ENCODE data around the gene CD48.

DNA sequence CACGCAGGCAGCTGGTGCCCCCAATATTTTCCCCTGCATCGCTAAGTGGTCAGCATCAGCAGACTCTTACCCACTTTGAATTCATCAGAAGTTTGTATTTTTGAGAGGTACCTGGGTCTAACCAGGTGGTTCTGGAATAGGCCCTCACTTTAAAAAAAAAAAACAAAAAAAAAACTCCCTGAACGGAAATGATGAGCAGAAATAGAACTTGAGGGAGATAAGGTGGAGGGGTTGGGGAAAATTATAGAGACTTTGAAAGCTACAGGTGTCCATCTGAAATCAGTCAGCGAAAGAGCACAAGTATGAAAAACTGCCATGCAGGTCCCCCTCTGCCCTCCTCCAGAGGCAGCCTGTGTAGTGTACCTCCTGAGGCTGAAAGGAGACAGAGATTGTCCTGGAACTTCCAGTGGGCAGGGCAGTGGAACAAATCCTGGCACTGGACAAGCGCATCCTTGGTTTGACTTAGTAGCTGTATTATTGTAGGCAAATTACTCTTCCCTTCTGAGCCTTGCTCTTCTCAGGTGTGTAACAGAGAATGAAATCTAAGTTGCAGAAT, 28.6 kb upstream of the CD48 start:
- TF ChIP-seq CEBPB (IDR thresholded peaks at IDR 0.05; ENCODE audit: low read depth) (no peak), EZH2 (IDR thresholded peaks at IDR 0.05) (no peak), POLR2A (IDR thresholded peaks at IDR 0.05; ENCODE audit: borderline replicate concordance, extremely low read depth, insufficient read depth, insufficient read length) (no peak), EZH2phosphoT487 (IDR thresholded peaks at IDR 0.05; ENCODE audit: borderline replicate concordance) (no peak), JUND (IDR thresholded peaks at IDR 0.05) (no peak)
- TF ChIP-seq, protein P1, sequence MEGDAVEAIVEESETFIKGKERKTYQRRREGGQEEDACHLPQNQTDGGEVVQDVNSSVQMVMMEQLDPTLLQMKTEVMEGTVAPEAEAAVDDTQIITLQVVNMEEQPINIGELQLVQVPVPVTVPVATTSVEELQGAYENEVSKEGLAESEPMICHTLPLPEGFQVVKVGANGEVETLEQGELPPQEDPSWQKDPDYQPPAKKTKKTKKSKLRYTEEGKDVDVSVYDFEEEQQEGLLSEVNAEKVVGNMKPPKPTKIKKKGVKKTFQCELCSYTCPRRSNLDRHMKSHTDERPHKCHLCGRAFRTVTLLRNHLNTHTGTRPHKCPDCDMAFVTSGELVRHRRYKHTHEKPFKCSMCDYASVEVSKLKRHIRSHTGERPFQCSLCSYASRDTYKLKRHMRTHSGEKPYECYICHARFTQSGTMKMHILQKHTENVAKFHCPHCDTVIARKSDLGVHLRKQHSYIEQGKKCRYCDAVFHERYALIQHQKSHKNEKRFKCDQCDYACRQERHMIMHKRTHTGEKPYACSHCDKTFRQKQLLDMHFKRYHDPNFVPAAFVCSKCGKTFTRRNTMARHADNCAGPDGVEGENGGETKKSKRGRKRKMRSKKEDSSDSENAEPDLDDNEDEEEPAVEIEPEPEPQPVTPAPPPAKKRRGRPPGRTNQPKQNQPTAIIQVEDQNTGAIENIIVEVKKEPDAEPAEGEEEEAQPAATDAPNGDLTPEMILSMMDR (IDR thresholded peaks at IDR 0.05 in 2 of 3, conservative IDR thresholded peaks at IDR 0.05 in 1 of 3; ENCODE audit: borderline replicate concordance in 1 of 3, insufficient read depth in 1 of 3, low read depth in 2 of 3, low read length in 2 of 3) = no peak
